Fibroblast of lung (primary cell): ENCODE results near the gene PDE8B. TPM values are rescaled to one million over a fixed set of nuclear protein-coding genes. Genes with fewer than 3 reads are reported as not detected.

Experiments
- DNase-seq, 2 donors: peaks; one replicate each; pipeline versions ENCODE4 v3.0.0 to v3.0.0-alpha.2; 2010; ENCODE audit warnings: low read depth in 2 of 2
- H2AFZ ChIP-seq: 2 replicates; pipeline ENCODE4 v1.5.1; 2012; ENCODE audit warnings: low read length, control low read depth, inconsistent platforms
- H3K27ac ChIP-seq: 2 replicates; pipeline ENCODE4 v1.5.1; 2011; ENCODE audit warnings: low read length, control low read depth; ENCODE audit not compliant: insufficient read depth
- H3K27me3 ChIP-seq: 2 replicates; pipeline ENCODE4 v1.5.1; 2011; ENCODE audit warnings: mild to moderate bottlenecking, low read length; ENCODE audit not compliant: control insufficient read depth, insufficient read depth
- H3K36me3 ChIP-seq: 2 replicates; pipeline ENCODE4 v1.5.1; 2011; ENCODE audit warnings: low read length; ENCODE audit not compliant: control insufficient read depth, insufficient read depth
- H3K4me1 ChIP-seq: 2 replicates; pipeline ENCODE4 v1.5.1; 2011; ENCODE audit warnings: low read length; ENCODE audit not compliant: control insufficient read depth, insufficient read depth; ENCODE audit errors: extremely low read depth
- H3K4me2 ChIP-seq: 2 replicates; pipeline ENCODE4 v1.5.1; 2011; ENCODE audit warnings: low read length, control low read depth; ENCODE audit not compliant: insufficient read depth; ENCODE audit errors: extremely low read depth
- H3K4me3 ChIP-seq, 4 experiments: fragments of 200-600 bp in 1 of 4; sonication (generic) in 1 of 4; replicated peaks in 1 of 4; 2 replicates each; pipeline ENCODE4 v1.5.1; 2011 to 2016; ENCODE audit warnings: low read length in 4 of 4, low read depth in 3 of 4, mild to moderate bottlenecking in 3 of 4, control low read depth in 2 of 4, inconsistent platforms in 1 of 4, mixed read lengths in 1 of 4; ENCODE audit not compliant: insufficient read depth in 1 of 4; ENCODE audit errors: control extremely low read depth in 1 of 4
- H3K79me2 ChIP-seq: 2 replicates; pipeline ENCODE4 v1.5.1; 2012; ENCODE audit warnings: mild to moderate bottlenecking, low read length, inconsistent platforms; ENCODE audit not compliant: control insufficient read depth, insufficient read depth
- H3K9ac ChIP-seq: 2 replicates; pipeline ENCODE4 v1.5.1; 2011; ENCODE audit warnings: mild to moderate bottlenecking, low read length, control low read depth; ENCODE audit not compliant: insufficient read depth
- H3K9me3 ChIP-seq: 2 replicates; pipeline ENCODE4 v1.5.1; 2012; ENCODE audit warnings: low read depth, low read length; ENCODE audit not compliant: control insufficient read depth, insufficient read depth
- H4K20me1 ChIP-seq: 2 replicates; pipeline ENCODE4 v1.5.1; 2011; ENCODE audit warnings: low read length; ENCODE audit not compliant: control insufficient read depth, insufficient read depth; ENCODE audit errors: extremely low read depth
- EZH2 ChIP-seq: IDR thresholded peaks from 2 replicates; pipeline ENCODE4 v1.5.1; 2012; ENCODE audit warnings: low read length, control low read depth, mild to moderate bottlenecking; ENCODE audit errors: missing control alignments
- polyA plus RNA-seq, 2 donors: library from polyadenylated mRNA; depleted of rRNA in 1 of 2; stranded (reverse) in 1 of 2; unstranded in 1 of 2; fragments of >200 nt; gene quantifications; 2 replicates each; pipeline ENCODE4 v1.2.1, GENCODE V29; 2011 to 2012; ENCODE audit warnings: missing spikeins in 1 of 2
- total RNA-seq: library from RNA; depleted of rRNA; stranded (reverse); fragments of >200 nt; gene quantifications from 2 replicates; pipeline ENCODE4 v1.2.1, GENCODE V29; 2014
- TF ChIP-seq, protein P1 (sequence below), 2 donors: IDR thresholded peaks in 1 of 2; conservative IDR thresholded peaks in 1 of 2; 1 replicate in 1 of 2; 2 replicates in 1 of 2; pipeline ENCODE4 v1.5.1; 2011 to 2012; ENCODE audit warnings: low read length in 2 of 2, control low read depth in 1 of 2, inconsistent platforms in 1 of 2, low read depth in 1 of 2, mild to moderate bottlenecking in 1 of 2

PDE8B gene
- total and polyA plus RNA-seq, 2 donors (not counting 1 experiment from before 2014, with no cell fraction given) = 0.17 to 0.18 TPM

DNA sequence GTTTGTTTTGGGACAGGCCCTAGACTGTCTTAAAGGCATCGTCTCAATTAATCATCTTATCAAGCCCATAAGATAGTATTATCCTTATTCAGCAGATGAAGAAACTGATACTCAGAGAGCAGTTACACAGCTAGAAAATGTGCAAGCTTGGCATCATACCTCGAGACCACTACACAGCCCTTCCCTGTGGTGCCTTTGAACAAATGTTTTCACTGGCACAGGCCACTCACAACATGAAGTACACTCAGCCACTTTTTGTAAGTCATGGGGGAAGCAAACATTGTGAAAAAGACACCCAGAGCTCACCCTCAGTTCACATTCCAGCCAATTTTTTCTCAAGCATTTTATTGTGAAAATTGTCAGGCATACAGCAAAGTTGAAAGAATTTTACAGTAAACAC lies 159.1 kb downstream of the PDE8B start:
- Histone ChIP-seq H3K4me2 (no peak overlapping the region), H3K79me2 (no peaks in the 10 kb centered on the region), H3K4me3 (no peak overlapping the region), H2AFZ (no peak overlapping the region), H3K9ac (no peak overlapping the region), H4K20me1 (no peaks in the 10 kb centered on the region), H3K27me3 (no peaks in the 10 kb centered on the region), H3K27ac (no peak overlapping the region), H3K36me3 (no peaks in the 10 kb centered on the region), H3K9me3 (no peaks in the 10 kb centered on the region), H3K4me1 (no peaks in the 10 kb centered on the region)
- no peak for DNase-seq
- TF ChIP-seq EZH2 = no peak
- TF ChIP-seq, protein P1, sequence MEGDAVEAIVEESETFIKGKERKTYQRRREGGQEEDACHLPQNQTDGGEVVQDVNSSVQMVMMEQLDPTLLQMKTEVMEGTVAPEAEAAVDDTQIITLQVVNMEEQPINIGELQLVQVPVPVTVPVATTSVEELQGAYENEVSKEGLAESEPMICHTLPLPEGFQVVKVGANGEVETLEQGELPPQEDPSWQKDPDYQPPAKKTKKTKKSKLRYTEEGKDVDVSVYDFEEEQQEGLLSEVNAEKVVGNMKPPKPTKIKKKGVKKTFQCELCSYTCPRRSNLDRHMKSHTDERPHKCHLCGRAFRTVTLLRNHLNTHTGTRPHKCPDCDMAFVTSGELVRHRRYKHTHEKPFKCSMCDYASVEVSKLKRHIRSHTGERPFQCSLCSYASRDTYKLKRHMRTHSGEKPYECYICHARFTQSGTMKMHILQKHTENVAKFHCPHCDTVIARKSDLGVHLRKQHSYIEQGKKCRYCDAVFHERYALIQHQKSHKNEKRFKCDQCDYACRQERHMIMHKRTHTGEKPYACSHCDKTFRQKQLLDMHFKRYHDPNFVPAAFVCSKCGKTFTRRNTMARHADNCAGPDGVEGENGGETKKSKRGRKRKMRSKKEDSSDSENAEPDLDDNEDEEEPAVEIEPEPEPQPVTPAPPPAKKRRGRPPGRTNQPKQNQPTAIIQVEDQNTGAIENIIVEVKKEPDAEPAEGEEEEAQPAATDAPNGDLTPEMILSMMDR (conservative IDR thresholded peaks at IDR 0.05 in 1 of 2, IDR thresholded peaks at IDR 0.05 in 1 of 2; ENCODE audit: low read depth in 1 of 2, low read length in 2 of 2) = no peak

DNA sequence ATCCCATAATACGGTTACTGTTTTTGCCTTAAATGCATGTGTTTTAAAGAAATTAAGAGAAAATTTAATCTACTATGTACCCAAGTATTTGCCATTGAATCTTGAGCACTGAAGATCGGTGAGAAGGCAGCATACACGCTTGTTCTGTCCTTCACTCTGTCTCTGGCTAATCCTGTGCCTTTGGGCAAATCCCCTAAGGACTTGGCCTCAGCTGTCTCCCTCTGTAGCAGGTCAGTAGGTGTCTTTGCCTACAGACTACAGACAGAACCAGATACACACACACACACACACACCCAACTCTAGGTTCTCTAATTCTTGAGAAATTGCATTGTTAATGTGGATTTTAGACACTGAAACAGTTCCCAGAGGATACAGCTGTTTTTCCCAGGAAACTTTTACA lies 164.2 kb downstream of the PDE8B start:
- H3K4me1 ChIP-seq = no peaks in the 10 kb centered on the region
- TF ChIP-seq, protein P1 (conservative IDR thresholded peaks at IDR 0.05 in 1 of 2, IDR thresholded peaks at IDR 0.05 in 1 of 2; ENCODE audit: low read depth in 1 of 2, low read length in 2 of 2) = no peak
- no peak for TF ChIP-seq EZH2
- H3K79me2 ChIP-seq = no peaks in the 10 kb centered on the region
- H3K27me3 ChIP-seq = no peaks in the 10 kb centered on the region
- H3K4me2 ChIP-seq = no peak overlapping the region
- H3K36me3 ChIP-seq = no peaks in the 10 kb centered on the region
- H2AFZ ChIP-seq = no peak overlapping the region
- no peak overlapping the region for H3K27ac ChIP-seq
- DNase-seq = no peak
- H3K9ac ChIP-seq = no peak overlapping the region
- no peaks in the 10 kb centered on the region for H3K9me3 ChIP-seq
- no peaks in the 10 kb centered on the region for H4K20me1 ChIP-seq
- no peak overlapping the region for H3K4me3 ChIP-seq

DNA sequence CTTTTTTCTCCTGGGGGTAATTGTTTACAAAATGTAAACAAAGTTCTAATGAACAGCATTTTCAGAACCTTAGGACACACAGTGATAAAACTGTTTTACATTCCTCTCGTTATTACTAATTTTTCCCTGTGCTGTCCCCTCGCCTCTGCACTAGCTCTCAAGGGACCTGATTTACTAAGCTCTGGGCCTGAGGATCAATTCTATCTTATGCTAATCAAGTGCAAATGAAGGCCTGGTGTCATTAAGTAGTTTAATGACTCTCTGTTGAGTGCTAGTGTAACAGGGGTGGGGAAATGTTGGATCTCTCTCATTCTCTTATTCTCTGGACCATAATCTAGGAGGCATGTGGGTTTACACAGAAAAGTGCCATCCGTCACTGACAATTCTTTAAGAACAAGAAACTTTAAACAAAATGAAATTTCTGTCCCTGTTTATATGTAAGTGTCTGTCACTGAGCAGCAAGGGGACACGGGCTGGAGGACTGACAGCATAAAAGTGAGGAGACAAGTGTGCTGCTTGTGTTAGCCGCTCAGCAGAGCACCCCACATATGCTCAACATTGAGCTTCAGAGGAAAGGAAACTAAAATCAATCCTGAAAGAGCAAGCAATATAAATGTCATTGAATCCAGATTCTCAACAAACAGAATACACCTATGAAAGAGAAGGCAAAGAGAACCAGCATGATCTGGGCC lies 166.3 kb downstream of the PDE8B start:
- Histone ChIP-seq H3K9ac (no peak overlapping the region), H2AFZ (no peak overlapping the region), H3K4me3 (no peak overlapping the region), H3K27ac (no peak overlapping the region), H3K9me3 (no peaks in the 10 kb centered on the region), H4K20me1 (no peaks in the 10 kb centered on the region), H3K79me2 (no peaks in the 10 kb centered on the region), H3K36me3 (no peaks in the 10 kb centered on the region), H3K27me3 (no peaks in the 10 kb centered on the region), H3K4me2 (no peak overlapping the region), H3K4me1 (no peaks in the 10 kb centered on the region)
- DNase-seq = no peak
- TF ChIP-seq EZH2 = no peak
- TF ChIP-seq, protein P1 (conservative IDR thresholded peaks at IDR 0.05 in 1 of 2, IDR thresholded peaks at IDR 0.05 in 1 of 2; ENCODE audit: low read depth in 1 of 2, low read length in 2 of 2) = no peak
